IgD-negative memory B cell (primary cell): ENCODE measurements around the gene TP63. TPM values are rescaled to one million over a fixed set of nuclear protein-coding genes. Genes with fewer than 3 reads are reported as not detected.

Source experiments
- H3K27ac Mint-ChIP-seq, 3 donors: one replicate each; pipeline ENCODE4 v1.8.0; 2020 to 2022; ENCODE audit warnings: mild to moderate bottlenecking in 3 of 3, mixed read lengths in 3 of 3, moderate library complexity in 1 of 3
- H3K27me3 Mint-ChIP-seq: one replicate; pipeline ENCODE4 v1.8.0; 2021; ENCODE audit warnings: mixed read lengths
- H3K36me3 Mint-ChIP-seq: one replicate; pipeline ENCODE4 v1.8.0; 2020; ENCODE audit warnings: mild to moderate bottlenecking, mixed read lengths
- H3K4me1 Mint-ChIP-seq, 3 donors: one replicate each; pipeline ENCODE4 v1.8.0; 2020 to 2022; ENCODE audit warnings: mixed read lengths in 3 of 3, mild to moderate bottlenecking in 1 of 3
- H3K4me3 Mint-ChIP-seq, 4 donors: one replicate each; pipeline ENCODE4 v1.8.0; 2020 to 2022; ENCODE audit warnings: mild to moderate bottlenecking in 4 of 4, mixed read lengths in 4 of 4, moderate library complexity in 3 of 4
- H3K9me3 Mint-ChIP-seq, 3 donors: one replicate each; pipeline ENCODE4 v1.8.0; 2020 to 2021; ENCODE audit warnings: mixed read lengths in 3 of 3, mild to moderate bottlenecking in 1 of 3
- polyA plus RNA-seq: library from polyadenylated mRNA; unstranded; fragments of 300-500 nt; fragmentation: Illumina TruSeq; gene quantifications from one replicate; pipeline ENCODE4 v1.2.3, GENCODE V29; 2021

TP63 gene
- polyA plus RNA-seq, 1 donor from 2014 or later = 1.0 TPM

GRCh38 chr3:189712906-189713483 is 81.8 kb downstream of the TP63 start:
- H3K4me3 Mint-ChIP-seq = no peak overlapping the region
- H3K4me1 Mint-ChIP-seq = peaks cover 4 to 11% (median 10%) of the 10 kb centered on the region in 3 donors
- peaks cover 1% of the 10 kb centered on the region for H3K36me3 Mint-ChIP-seq
- H3K9me3 Mint-ChIP-seq = no peaks in the 10 kb centered on the region
- H3K27me3 Mint-ChIP-seq = no peaks in the 10 kb centered on the region
- no peak overlapping the region for H3K27ac Mint-ChIP-seq

- no peaks in the 10 kb centered on the region for H3K9me3 Mint-ChIP-seq
- peaks cover 4 to 10% (median 10%) of the 10 kb centered on the region in 3 donors for H3K4me1 Mint-ChIP-seq
- H3K4me3 Mint-ChIP-seq = peak overlapping the region in 1 of 4 donors; percentile 19
- peaks cover 1% of the 10 kb centered on the region for H3K36me3 Mint-ChIP-seq
- no peak overlapping the region for H3K27ac Mint-ChIP-seq
- H3K27me3 Mint-ChIP-seq = no peaks in the 10 kb centered on the region
These were observed 84.1 kb downstream of the TP63 start for GRCh38 chr3:189714991-189715961.

GRCh38 chr3:189718215-189718614 is 87.0 kb downstream of the TP63 start:
- Mint-ChIP-seq H3K36me3 (peaks cover 1% of the 10 kb centered on the region), H3K9me3 (no peaks in the 10 kb centered on the region), H3K27ac (no peak overlapping the region), H3K4me1 (peaks cover 4 to 7% (median 6%) of the 10 kb centered on the region in 3 donors), H3K4me3 (no peak overlapping the region), H3K27me3 (no peaks in the 10 kb centered on the region)

GRCh38 chr3:189720736-189721417 is 89.7 kb downstream of the TP63 start:
- Mint-ChIP-seq H3K4me3 (no peak overlapping the region), H3K27me3 (no peaks in the 10 kb centered on the region), H3K9me3 (no peaks in the 10 kb centered on the region), H3K4me1 (no peaks in the 10 kb centered on the region), H3K27ac (no peak overlapping the region), H3K36me3 (no peaks in the 10 kb centered on the region)

GRCh38 chr3:189721873-189722665 is 90.9 kb downstream of the TP63 start:
- Mint-ChIP-seq H3K4me1 (no peaks in the 10 kb centered on the region), H3K4me3 (no peak overlapping the region), H3K9me3 (no peaks in the 10 kb centered on the region), H3K27me3 (no peaks in the 10 kb centered on the region), H3K36me3 (no peaks in the 10 kb centered on the region), H3K27ac (no peak overlapping the region)

- H3K4me3 Mint-ChIP-seq = no peak overlapping the region
- no peaks in the 10 kb centered on the region for H3K36me3 Mint-ChIP-seq
- H3K27me3 Mint-ChIP-seq = no peaks in the 10 kb centered on the region
- peaks cover 0 to 1% (median 0%) of the 10 kb centered on the region in 3 donors for H3K4me1 Mint-ChIP-seq
- H3K27ac Mint-ChIP-seq = no peak overlapping the region
- H3K9me3 Mint-ChIP-seq = no peaks in the 10 kb centered on the region
These were observed 93.2 kb downstream of the TP63 start for GRCh38 chr3:189724356-189724755.

GRCh38 chr3:189726277-189726676 is 95.1 kb downstream of the TP63 start:
- Mint-ChIP-seq H3K4me3 (no peak overlapping the region), H3K4me1 (peaks cover 0 to 1% (median 0%) of the 10 kb centered on the region in 3 donors), H3K27ac (no peak overlapping the region), H3K27me3 (no peaks in the 10 kb centered on the region), H3K36me3 (no peaks in the 10 kb centered on the region), H3K9me3 (no peaks in the 10 kb centered on the region)

- Mint-ChIP-seq H3K9me3 (peaks cover 0 to under 1% (median 0%) of the 10 kb centered on the region in 3 donors), H3K36me3 (no peaks in the 10 kb centered on the region)
These were observed 96.0 kb downstream of the TP63 start for GRCh38 chr3:189727158-189727557.

GRCh38 chr3:189727898-189728297 is 96.7 kb downstream of the TP63 start:
- Mint-ChIP-seq H3K4me3 (no peak overlapping the region), H3K9me3 (peaks cover 0 to 1% (median 0%) of the 10 kb centered on the region in 3 donors), H3K27ac (no peak overlapping the region), H3K36me3 (no peaks in the 10 kb centered on the region), H3K27me3 (no peaks in the 10 kb centered on the region), H3K4me1 (peaks cover 0 to 1% (median 0%) of the 10 kb centered on the region in 3 donors)

More at GRCh38 chr3:189727158-189727557, 96.0 kb downstream of the TP63 start:
- no peaks in the 10 kb centered on the region for H3K27me3 Mint-ChIP-seq
- peaks cover 0 to 1% (median 0%) of the 10 kb centered on the region in 3 donors for H3K4me1 Mint-ChIP-seq
- no peak overlapping the region for H3K27ac Mint-ChIP-seq
- H3K4me3 Mint-ChIP-seq = no peak overlapping the region

GRCh38 chr3:189728915-189729314 is 97.7 kb downstream of the TP63 start:
- H3K27ac Mint-ChIP-seq = peak overlapping the region in 1 of 3 donors; percentile 41
- H3K9me3 Mint-ChIP-seq = peaks cover 0 to 1% (median 0%) of the 10 kb centered on the region in 3 donors
- H3K36me3 Mint-ChIP-seq = no peaks in the 10 kb centered on the region
- H3K4me3 Mint-ChIP-seq = no peak overlapping the region
- H3K4me1 Mint-ChIP-seq = peaks cover 0 to 1% (median 0%) of the 10 kb centered on the region in 3 donors
- no peaks in the 10 kb centered on the region for H3K27me3 Mint-ChIP-seq

GRCh38 chr3:189734061-189734460 is 102.9 kb downstream of the TP63 start:
- H3K9me3 Mint-ChIP-seq = peaks cover 1 to 4% (median 1%) of the 10 kb centered on the region in 3 donors
- H3K4me3 Mint-ChIP-seq = no peak overlapping the region
- peaks cover 4 to 10% (median 5%) of the 10 kb centered on the region in 3 donors for H3K4me1 Mint-ChIP-seq

GRCh38 chr3:189735913-189736312 is 104.7 kb downstream of the TP63 start:
- Mint-ChIP-seq H3K27me3 (peaks cover 5% of the 10 kb centered on the region), H3K4me1 (peaks cover 4 to 10% (median 4%) of the 10 kb centered on the region in 3 donors), H3K27ac (no peak overlapping the region), H3K9me3 (peaks cover 1 to 4% (median 1%) of the 10 kb centered on the region in 3 donors), H3K4me3 (no peak overlapping the region), H3K36me3 (peaks cover 3% of the 10 kb centered on the region)

More at GRCh38 chr3:189734061-189734460, 102.9 kb downstream of the TP63 start:
- no peak overlapping the region for H3K27ac Mint-ChIP-seq
- no peaks in the 10 kb centered on the region for H3K36me3 Mint-ChIP-seq
- peaks cover 2% of the 10 kb centered on the region for H3K27me3 Mint-ChIP-seq

GRCh38 chr3:189737071-189737470 is 105.9 kb downstream of the TP63 start:
- Mint-ChIP-seq H3K27me3 (peaks cover 5% of the 10 kb centered on the region), H3K36me3 (peaks cover 3% of the 10 kb centered on the region), H3K4me1 (peaks cover 4 to 10% (median 4%) of the 10 kb centered on the region in 3 donors), H3K4me3 (no peak overlapping the region), H3K9me3 (peaks cover 1 to 4% (median 1%) of the 10 kb centered on the region in 3 donors), H3K27ac (no peak overlapping the region)

GRCh38 chr3:189737619-189738018 is 106.4 kb downstream of the TP63 start:
- H3K4me3 Mint-ChIP-seq = no peak overlapping the region
- H3K4me1 Mint-ChIP-seq = peaks cover 4 to 10% (median 4%) of the 10 kb centered on the region in 3 donors
- peaks cover 0 to 4% (median 1%) of the 10 kb centered on the region in 3 donors for H3K9me3 Mint-ChIP-seq
- peaks cover 8% of the 10 kb centered on the region for H3K27me3 Mint-ChIP-seq
- peaks cover 3% of the 10 kb centered on the region for H3K36me3 Mint-ChIP-seq
- H3K27ac Mint-ChIP-seq = peak overlapping the region in 1 of 3 donors; percentile 42
